Astrocyte (in vitro differentiated cells and primary cell): ENCODE data around the gene PXN. TPM values are rescaled to one million over a fixed set of nuclear protein-coding genes. Genes with fewer than 3 reads are reported as not detected.

Source experiments
- DNase-seq: peaks from one replicate; pipeline ENCODE4 v3.0.0-alpha.2; 2010; ENCODE audit warnings: low read depth
- FAIRE-seq: peaks from 2 replicates; lab custom pipeline; 2011; peaks lifted over from hg19 to GRCh38; lab: Jason Lieb, UNC
- H2AFZ ChIP-seq: 2 replicates; pipeline ENCODE4 v1.6.0; 2012; ENCODE audit warnings: low read depth, low read length, inconsistent platforms
- H3K27ac ChIP-seq: 2 replicates; pipeline ENCODE4 v1.5.1; 2011; ENCODE audit warnings: low read depth, low read length, inconsistent platforms
- H3K27me3 ChIP-seq: 2 replicates; pipeline ENCODE4 v1.6.0; 2011; ENCODE audit warnings: low read length, inconsistent platforms; ENCODE audit not compliant: insufficient read depth
- H3K36me3 ChIP-seq: 2 replicates; pipeline ENCODE4 v1.5.1; 2011; ENCODE audit warnings: low read length, inconsistent platforms; ENCODE audit not compliant: insufficient read depth
- H3K4me1 ChIP-seq: 2 replicates; pipeline ENCODE4 v1.5.1; 2011; ENCODE audit warnings: low read length, inconsistent platforms; ENCODE audit not compliant: insufficient read depth
- H3K4me2 ChIP-seq: 2 replicates; pipeline ENCODE4 v1.6.0; 2012; ENCODE audit warnings: low read length, inconsistent platforms
- H3K4me3 ChIP-seq: 2 replicates; pipeline ENCODE4 v1.5.1; 2011; ENCODE audit warnings: low read depth, mild to moderate bottlenecking, low read length, inconsistent platforms; ENCODE audit not compliant: insufficient read depth
- H3K79me2 ChIP-seq: 2 replicates; pipeline ENCODE4 v1.6.0; 2012; ENCODE audit warnings: mild to moderate bottlenecking, low read length, inconsistent platforms; ENCODE audit not compliant: insufficient read depth
- H3K9ac ChIP-seq: 2 replicates; pipeline ENCODE4 v1.6.0; 2012; ENCODE audit warnings: mild to moderate bottlenecking, low read length, inconsistent platforms
- H3K9me3 ChIP-seq: 2 replicates; pipeline ENCODE4 v1.5.1; 2012; ENCODE audit warnings: low read depth, mild to moderate bottlenecking, low read length, inconsistent platforms; ENCODE audit not compliant: insufficient read depth
- H4K20me1 ChIP-seq: 2 replicates; pipeline ENCODE4 v1.6.0; 2012; ENCODE audit warnings: low read length, inconsistent platforms; ENCODE audit not compliant: insufficient read depth
- H3K27ac Mint-ChIP-seq: one replicate; pipeline ENCODE4 v1.8.0; 2021; ENCODE audit warnings: mild to moderate bottlenecking, mixed read lengths; ENCODE audit not compliant: unreplicated experiment
- H3K27me3 Mint-ChIP-seq: one replicate; pipeline ENCODE4 v1.8.0; 2021; ENCODE audit warnings: low read depth, mixed read lengths; ENCODE audit not compliant: unreplicated experiment
- H3K36me3 Mint-ChIP-seq: one replicate; pipeline ENCODE4 v1.8.0; 2021; ENCODE audit warnings: low read depth, mixed read lengths; ENCODE audit not compliant: unreplicated experiment
- H3K4me1 Mint-ChIP-seq: one replicate; pipeline ENCODE4 v1.8.0; 2021; ENCODE audit warnings: low read depth, mixed read lengths; ENCODE audit not compliant: unreplicated experiment
- H3K4me3 Mint-ChIP-seq: one replicate; pipeline ENCODE4 v1.8.0; 2021; ENCODE audit warnings: mild to moderate bottlenecking, moderate library complexity, mixed read lengths; ENCODE audit not compliant: unreplicated experiment
- H3K9me3 Mint-ChIP-seq: one replicate; pipeline ENCODE4 v1.8.0; 2021; ENCODE audit warnings: mild to moderate bottlenecking, mixed read lengths; ENCODE audit not compliant: unreplicated experiment
- EZH2 ChIP-seq: IDR thresholded peaks from 2 replicates; pipeline ENCODE4 v1.6.1; 2012; ENCODE audit warnings: mild to moderate bottlenecking, low read length, inconsistent platforms; ENCODE audit not compliant: insufficient read depth
- total RNA-seq: library from RNA; stranded (reverse); gene quantifications from 2 replicates; pipeline ENCODE4 v1.2.1, GENCODE V29; 2021
- TF ChIP-seq, protein P1 (sequence below): IDR thresholded peaks from 2 replicates; pipeline ENCODE4 v1.5.1; 2011; ENCODE audit warnings: low read depth, mild to moderate bottlenecking, inconsistent platforms, low read length, moderate library complexity; ENCODE audit not compliant: insufficient read depth

The PXN gene
- total RNA-seq, 1 donor from 2014 or later = 151 TPM

DNA sequence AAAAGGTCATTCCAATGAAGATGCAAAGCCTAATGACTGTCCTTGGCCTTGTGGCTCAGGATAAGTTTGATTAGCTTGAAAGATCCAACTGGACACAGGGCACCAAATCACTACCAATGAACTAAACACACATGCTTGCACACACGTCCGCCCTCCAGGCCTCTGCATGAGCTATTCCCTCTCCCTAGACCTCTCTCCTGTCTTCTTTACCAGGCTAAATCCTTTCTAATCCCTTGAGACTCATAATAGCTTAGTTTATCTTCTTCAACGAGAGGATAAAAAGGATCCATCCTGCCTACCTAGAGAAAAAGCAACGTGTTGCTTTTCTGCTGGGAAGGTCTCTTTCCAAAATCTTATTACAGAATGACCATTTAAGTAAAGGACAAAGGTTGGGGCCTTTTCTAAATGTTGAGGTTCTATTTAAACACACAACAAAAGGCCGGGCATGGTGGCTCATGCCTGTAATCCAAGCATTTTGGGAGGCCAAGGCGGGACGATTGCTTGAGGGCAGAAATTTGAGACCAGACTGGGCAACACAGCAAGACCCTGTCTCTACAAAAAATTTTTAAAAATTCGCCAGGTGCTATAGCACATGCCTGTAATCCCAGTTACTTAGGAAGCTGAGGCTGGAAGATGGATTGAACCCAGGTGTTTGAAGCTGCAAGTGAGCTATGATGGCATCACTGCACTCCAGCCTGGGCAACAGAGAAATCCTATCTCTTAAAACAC lies 22.4 kb downstream of the PXN start:
- FAIRE-seq = no peak
- DNase-seq = no peak
- H3K79me2 ChIP-seq = peaks cover 97% of the 10 kb centered on the region
- H3K4me1 ChIP-seq = peaks cover 32% of the 10 kb centered on the region
- H3K27me3 Mint-ChIP-seq = no peaks in the 10 kb centered on the region
- peaks cover 3% of the 10 kb centered on the region for H3K36me3 Mint-ChIP-seq
- H4K20me1 ChIP-seq = peaks cover 78% of the 10 kb centered on the region
- H3K27ac ChIP-seq = no peak overlapping the region
- no peaks in the 10 kb centered on the region for H3K9me3 ChIP-seq
- H3K27ac Mint-ChIP-seq = no peak overlapping the region
- no peak overlapping the region for H3K9ac ChIP-seq
- peaks cover 53% of the 10 kb centered on the region for H3K4me1 Mint-ChIP-seq
- no peak overlapping the region for H3K4me3 Mint-ChIP-seq
- H3K4me2 ChIP-seq = no peak overlapping the region
- H3K4me3 ChIP-seq = no peak overlapping the region
- no peaks in the 10 kb centered on the region for H3K9me3 Mint-ChIP-seq
- H3K36me3 ChIP-seq = no peaks in the 10 kb centered on the region
- TF ChIP-seq, protein P1, sequence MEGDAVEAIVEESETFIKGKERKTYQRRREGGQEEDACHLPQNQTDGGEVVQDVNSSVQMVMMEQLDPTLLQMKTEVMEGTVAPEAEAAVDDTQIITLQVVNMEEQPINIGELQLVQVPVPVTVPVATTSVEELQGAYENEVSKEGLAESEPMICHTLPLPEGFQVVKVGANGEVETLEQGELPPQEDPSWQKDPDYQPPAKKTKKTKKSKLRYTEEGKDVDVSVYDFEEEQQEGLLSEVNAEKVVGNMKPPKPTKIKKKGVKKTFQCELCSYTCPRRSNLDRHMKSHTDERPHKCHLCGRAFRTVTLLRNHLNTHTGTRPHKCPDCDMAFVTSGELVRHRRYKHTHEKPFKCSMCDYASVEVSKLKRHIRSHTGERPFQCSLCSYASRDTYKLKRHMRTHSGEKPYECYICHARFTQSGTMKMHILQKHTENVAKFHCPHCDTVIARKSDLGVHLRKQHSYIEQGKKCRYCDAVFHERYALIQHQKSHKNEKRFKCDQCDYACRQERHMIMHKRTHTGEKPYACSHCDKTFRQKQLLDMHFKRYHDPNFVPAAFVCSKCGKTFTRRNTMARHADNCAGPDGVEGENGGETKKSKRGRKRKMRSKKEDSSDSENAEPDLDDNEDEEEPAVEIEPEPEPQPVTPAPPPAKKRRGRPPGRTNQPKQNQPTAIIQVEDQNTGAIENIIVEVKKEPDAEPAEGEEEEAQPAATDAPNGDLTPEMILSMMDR = no peak
- no peak for TF ChIP-seq EZH2
- H2AFZ ChIP-seq = no peak overlapping the region
- no peaks in the 10 kb centered on the region for H3K27me3 ChIP-seq

DNA sequence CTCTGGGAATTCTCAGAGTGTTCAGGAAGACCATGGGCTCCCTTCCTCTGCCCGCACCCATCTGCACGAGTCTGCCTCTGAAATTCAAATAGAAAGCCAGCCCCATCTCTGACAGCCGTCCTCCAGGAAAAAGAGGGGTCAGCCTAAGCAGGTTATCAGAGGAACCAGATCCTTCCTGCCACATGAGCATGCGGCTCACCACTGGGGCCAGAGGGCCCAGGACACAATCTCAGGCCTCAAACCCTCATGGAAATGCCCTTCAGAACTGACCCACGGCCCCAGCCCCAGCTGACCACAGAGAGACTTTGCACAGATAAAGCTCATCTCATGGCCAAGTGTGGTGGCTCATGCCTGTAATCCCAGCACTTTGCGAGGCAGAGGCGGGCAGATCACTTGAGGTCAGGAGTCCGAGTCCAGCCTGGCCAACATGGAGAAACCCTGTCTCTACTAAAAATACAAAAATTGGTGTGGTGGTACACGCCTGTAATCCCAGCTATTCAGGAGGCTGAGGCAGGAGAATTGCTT lies 23.2 kb downstream of the PXN start:
- no peaks in the 10 kb centered on the region for H3K9me3 ChIP-seq
- no peak overlapping the region for H3K4me3 Mint-ChIP-seq
- FAIRE-seq = no peak
- H3K9ac ChIP-seq = no peak overlapping the region
- no peak overlapping the region for H3K27ac ChIP-seq
- H3K79me2 ChIP-seq = peaks cover 97% of the 10 kb centered on the region
- DNase-seq = no peak
- H3K4me3 ChIP-seq = no peak overlapping the region
- no peaks in the 10 kb centered on the region for H3K27me3 Mint-ChIP-seq
- TF ChIP-seq, protein P1 = no peak
- no peak for TF ChIP-seq EZH2
- peaks cover 33% of the 10 kb centered on the region for H3K4me1 ChIP-seq
- H3K36me3 ChIP-seq = no peaks in the 10 kb centered on the region
- H4K20me1 ChIP-seq = peaks cover 76% of the 10 kb centered on the region
- H3K9me3 Mint-ChIP-seq = no peaks in the 10 kb centered on the region
- H3K4me1 Mint-ChIP-seq = peaks cover 53% of the 10 kb centered on the region
- peak overlapping the region; percentile 18 for H3K27ac Mint-ChIP-seq
- no peak overlapping the region for H3K4me2 ChIP-seq
- peaks cover under 1% of the 10 kb centered on the region for H3K36me3 Mint-ChIP-seq
- H2AFZ ChIP-seq = no peak overlapping the region
- H3K27me3 ChIP-seq = no peaks in the 10 kb centered on the region

DNA sequence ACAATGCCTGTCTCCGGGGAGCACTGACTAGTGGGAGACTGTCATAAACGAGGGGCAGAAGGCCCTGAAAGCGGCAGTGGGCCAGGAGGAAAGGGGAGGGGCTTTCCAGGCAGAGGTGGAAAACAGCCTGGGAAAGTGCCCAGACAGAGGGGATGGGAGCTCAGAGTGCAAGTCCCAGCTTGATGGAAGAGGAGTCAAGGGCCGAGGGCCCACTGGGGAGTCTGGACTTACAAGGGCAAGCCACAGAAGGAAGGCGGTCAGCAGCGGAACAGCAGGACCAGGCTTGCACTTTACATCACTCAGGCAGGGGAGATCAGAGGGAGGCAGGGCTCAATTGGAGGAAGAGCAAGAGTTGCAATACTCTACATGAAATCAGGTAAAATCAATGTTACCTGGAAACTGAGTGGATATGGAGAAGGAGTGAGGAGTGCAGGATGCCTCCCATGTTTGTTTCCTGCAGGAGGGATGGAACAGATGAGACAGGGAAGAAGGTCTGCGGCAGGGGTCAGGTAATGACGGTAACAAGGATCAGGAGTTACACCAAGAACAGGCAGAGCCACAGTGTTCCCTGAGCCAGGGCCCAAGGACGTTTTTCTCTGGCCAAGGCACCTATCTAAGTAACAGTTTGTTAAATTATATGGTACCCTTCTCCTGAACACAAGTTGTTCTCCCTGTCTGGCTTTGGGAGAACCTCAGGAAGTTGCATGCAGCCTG lies 23.8 kb downstream of the PXN start:
- DNase-seq = no peak
- no peak overlapping the region for H3K4me2 ChIP-seq
- no peak overlapping the region for H3K27ac ChIP-seq
- Mint-ChIP-seq H3K27ac (peak overlapping the region; percentile 18), H3K9me3 (no peaks in the 10 kb centered on the region), H3K4me3 (no peak overlapping the region), H3K27me3 (no peaks in the 10 kb centered on the region), H3K36me3 (no peaks in the 10 kb centered on the region), H3K4me1 (peaks cover 55% of the 10 kb centered on the region)
- H3K27me3 ChIP-seq = no peaks in the 10 kb centered on the region
- no peaks in the 10 kb centered on the region for H3K9me3 ChIP-seq
- no peaks in the 10 kb centered on the region for H3K36me3 ChIP-seq
- peaks cover 71% of the 10 kb centered on the region for H4K20me1 ChIP-seq
- H3K9ac ChIP-seq = no peak overlapping the region
- H2AFZ ChIP-seq = no peak overlapping the region
- TF ChIP-seq, protein P1 = no peak
- no peak for TF ChIP-seq EZH2
- peaks cover 34% of the 10 kb centered on the region for H3K4me1 ChIP-seq
- peaks cover 97% of the 10 kb centered on the region for H3K79me2 ChIP-seq
- H3K4me3 ChIP-seq = no peak overlapping the region
- FAIRE-seq = no peak
